PC-3 (cell line): ENCODE measurements around the gene SDK2.
A peak's percentile ranks its signal among the peaks of the same experiment; 100 is the strongest.

Source experiments
- EZH2 ChIP-seq: fragments of 300-600 bp; sonication (generic); IDR thresholded peaks from one replicate; pipeline ENCODE4 v1.6.1; 2017; ENCODE audit warnings: antibody characterized with exemption, mild to moderate bottlenecking, low read length; ENCODE audit not compliant: unreplicated experiment
- TF ChIP-seq, protein P1 (sequence below): fragments of 300-600 bp; sonication (generic); conservative IDR thresholded peaks from 2 replicates; pipeline ENCODE4 v1.5.1; 2017; ENCODE audit warnings: antibody characterized with exemption, low read depth, mild to moderate bottlenecking, low read length

DNA sequence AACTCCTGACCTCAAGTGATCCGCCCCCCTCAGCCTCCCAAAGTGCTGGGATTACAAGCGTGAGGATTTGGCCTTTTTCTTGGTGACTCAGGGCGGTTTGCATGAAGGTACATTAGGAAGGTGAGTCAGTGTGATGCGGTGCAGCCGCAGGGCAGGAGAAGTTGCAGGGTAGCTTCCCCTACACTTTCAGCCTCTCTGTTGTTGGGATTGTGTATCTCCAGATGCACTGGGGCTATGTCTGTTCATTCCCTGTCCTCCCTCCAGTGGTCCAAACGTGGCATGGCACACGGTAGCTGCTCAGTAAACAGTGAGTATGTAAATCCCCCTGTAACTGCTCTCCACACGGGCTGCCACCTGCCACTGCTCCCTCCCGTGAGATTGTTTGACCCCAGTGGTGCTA lies 223.3 kb downstream of the SDK2 start:
- TF ChIP-seq, protein P1, sequence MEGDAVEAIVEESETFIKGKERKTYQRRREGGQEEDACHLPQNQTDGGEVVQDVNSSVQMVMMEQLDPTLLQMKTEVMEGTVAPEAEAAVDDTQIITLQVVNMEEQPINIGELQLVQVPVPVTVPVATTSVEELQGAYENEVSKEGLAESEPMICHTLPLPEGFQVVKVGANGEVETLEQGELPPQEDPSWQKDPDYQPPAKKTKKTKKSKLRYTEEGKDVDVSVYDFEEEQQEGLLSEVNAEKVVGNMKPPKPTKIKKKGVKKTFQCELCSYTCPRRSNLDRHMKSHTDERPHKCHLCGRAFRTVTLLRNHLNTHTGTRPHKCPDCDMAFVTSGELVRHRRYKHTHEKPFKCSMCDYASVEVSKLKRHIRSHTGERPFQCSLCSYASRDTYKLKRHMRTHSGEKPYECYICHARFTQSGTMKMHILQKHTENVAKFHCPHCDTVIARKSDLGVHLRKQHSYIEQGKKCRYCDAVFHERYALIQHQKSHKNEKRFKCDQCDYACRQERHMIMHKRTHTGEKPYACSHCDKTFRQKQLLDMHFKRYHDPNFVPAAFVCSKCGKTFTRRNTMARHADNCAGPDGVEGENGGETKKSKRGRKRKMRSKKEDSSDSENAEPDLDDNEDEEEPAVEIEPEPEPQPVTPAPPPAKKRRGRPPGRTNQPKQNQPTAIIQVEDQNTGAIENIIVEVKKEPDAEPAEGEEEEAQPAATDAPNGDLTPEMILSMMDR, result peak; percentile 75
- no peak for TF ChIP-seq EZH2
